Tongue (tissue), 2 donors: ENCODE measurements around the gene U2SURP. TPM values are rescaled to one million over a fixed set of nuclear protein-coding genes. Genes with fewer than 3 reads are reported as not detected.
A peak's percentile ranks its signal among the peaks of the same experiment; 100 is the strongest.
"Not testable (repeated sequence)": the region's sequence is repeated elsewhere in the genome, so short reads cannot be mapped to it uniquely, and the experiment has no call there.

Experiments used
- DNase-seq: peaks from one replicate; pipeline ENCODE4 v3.0.0-alpha.2; 2015
- total RNA-seq: library from RNA; depleted of rRNA; stranded (reverse); fragments of >200 nt; gene quantifications from one replicate; pipeline ENCODE4 v1.2.3, GENCODE V29; 2014

The U2SURP gene
- total RNA-seq, 1 donor from 2014 or later = 107 TPM

GRCh38 chr3:143014921-143015320 is 13.6 kb downstream of the U2SURP start:
- DNase-seq = no peak

DNA sequence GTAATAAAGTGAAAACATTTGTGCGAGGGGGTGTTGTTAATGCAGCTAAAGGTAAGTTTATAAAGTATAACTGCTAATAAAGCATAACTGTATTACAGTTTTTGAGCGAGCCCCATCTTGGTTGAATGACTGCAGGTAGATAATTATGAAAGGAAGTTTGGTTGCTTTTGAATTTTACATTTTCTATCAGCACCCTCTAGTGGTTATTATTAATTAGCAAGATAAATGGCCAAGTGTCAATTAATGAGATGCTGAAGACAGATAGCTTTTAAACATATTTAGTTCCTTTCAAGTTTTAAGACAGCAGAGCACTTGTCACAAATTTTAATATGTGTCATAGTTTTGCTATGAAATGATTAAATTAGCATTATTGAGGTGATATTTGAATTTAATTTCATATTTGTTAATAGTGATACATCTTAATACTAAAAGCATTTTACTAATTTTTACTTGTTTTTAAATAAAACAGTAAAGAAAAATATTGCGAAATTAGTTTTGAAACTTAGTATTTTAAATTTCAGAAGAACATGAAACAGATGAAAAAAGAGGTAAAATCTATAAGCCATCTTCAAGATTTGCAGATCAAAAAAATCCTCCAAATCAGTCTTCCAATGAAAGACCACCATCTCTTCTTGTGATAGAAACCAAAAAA is 15.1 kb downstream of the U2SURP start:
- peak; percentile 11 for DNase-seq

GRCh38 chr3:143024351-143024960 is 23.1 kb downstream of the U2SURP start:
- no peak for DNase-seq

- DNase-seq = no peak
Observed at GRCh38 chr3:143031327-143031726, 30.0 kb downstream of the U2SURP start.

DNA sequence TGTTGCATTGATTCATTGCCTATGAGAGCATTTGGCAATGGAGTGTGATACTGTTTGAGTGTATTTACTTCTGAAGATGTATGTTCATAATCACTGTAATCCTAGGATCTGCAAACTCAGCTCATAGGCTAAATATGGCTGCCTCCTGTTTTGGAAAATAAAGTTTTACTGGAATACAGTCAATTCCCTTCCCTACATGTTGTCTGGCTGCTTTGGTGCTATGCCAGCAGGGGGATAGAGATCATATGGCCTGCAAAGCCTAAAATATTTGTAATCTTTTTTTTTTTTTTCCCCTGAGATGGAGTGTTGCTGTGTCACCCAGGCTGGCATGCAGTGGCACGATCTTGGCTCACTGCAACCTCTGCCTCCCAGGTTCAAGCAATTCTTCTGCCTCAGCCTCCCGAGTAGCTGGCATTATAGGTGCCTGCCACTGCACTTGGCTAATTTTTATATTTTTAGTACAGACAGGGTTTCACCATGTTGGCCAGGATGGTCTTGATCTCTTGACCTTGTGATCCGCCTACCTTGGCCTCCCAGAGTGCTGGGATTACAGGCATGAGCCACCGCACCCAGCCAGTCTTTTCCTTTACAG is 30.5 kb downstream of the U2SURP start:
- not testable (repeated sequence) for DNase-seq

DNA sequence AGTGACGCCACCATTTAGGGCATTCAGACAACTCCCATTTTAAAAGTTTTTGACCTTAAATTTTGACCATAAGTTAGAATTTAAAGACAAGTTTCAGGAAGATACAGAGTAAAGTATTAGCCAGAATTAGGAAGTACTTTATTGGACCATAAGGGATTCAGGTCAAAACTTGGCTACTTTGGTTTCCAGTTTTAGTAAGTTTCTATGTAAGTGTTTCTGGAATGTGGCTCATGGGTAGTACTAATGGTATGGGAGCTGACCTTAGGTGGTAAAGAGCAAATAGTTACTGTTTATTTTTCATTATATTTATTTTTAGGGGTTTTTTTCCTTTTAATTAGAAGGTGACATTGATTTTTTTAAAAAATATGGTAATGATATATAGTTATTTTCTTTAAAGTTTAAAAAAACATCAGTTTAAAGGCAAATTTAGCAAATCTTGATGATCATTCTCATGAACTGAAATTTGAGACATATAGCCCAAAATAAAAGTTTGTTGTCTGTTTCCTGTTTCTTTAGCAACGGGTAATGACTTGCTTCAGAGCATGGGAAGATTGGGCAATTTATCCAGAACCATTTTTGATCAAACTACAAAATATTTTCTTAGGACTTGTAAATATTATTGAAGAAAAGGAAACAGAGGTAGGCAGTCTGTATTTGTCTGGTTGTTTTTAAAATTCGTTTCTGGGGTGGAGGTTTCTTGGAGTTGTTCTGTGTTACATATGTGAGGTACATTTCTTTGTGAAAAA is 34.3 kb downstream of the U2SURP start:
- no peak for DNase-seq

DNA sequence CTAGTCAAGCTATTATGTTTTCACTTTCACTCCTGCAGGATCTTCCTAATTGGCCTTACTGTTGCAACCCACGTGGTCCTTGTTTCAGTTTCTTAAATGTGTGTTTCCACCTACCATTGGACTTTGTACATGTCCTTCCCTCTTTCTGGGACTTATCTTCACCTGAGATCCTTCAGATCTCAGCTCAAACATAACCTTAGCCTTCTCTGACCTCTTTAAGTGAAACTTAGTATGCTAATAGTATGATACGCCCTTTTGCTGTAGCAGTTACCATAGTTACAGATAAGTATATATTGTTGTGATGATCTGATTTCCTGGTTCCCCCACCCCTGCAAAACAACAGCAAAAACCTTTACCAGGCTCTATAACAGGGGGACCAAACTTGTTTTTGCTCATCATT is 35.2 kb downstream of the U2SURP start:
- DNase-seq = no peak

DNA sequence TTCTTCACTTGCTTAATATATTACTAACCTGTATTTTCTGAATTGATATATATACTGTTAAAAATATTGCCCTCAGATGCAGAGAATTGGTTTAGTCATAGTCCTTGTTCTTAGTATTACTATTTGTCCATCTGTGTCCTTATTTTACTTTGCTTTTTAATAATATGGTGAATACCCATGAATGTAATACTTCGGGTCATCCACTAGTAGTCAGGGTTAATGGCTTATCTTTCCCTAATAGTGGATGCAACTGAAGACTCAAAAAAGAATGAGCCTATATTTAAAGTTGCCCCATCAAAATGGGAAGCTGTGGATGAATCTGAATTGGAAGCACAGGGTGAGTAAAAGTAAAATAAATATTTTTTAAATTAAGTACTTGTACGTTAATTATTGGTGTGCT is 36.5 kb downstream of the U2SURP start:
- DNase-seq = no peak

GRCh38 chr3:143040261-143040879 is 39.0 kb downstream of the U2SURP start:
- peak; percentile 17 for DNase-seq

GRCh38 chr3:143041903-143042302 is 40.5 kb downstream of the U2SURP start:
- no peak for DNase-seq

DNA sequence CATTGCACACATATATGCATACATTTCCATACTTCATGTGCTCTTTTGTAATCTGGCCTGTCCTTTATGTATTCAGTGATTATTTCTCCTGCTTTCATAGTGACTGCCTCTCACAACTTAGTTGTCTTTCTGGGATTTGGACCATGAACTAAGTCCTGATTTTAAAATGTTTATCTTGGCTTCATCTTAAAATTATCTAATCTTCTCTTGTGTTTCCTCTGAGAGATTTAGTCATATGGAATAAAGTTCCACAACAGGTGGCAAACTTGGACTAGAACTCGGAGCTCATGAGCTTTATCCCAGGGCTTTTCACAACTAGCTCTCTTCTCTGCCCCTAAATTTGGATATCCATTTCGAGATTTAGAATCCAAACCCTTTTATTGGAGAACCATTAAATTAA is 44.3 kb downstream of the U2SURP start:
- DNase-seq = no peak

DNA sequence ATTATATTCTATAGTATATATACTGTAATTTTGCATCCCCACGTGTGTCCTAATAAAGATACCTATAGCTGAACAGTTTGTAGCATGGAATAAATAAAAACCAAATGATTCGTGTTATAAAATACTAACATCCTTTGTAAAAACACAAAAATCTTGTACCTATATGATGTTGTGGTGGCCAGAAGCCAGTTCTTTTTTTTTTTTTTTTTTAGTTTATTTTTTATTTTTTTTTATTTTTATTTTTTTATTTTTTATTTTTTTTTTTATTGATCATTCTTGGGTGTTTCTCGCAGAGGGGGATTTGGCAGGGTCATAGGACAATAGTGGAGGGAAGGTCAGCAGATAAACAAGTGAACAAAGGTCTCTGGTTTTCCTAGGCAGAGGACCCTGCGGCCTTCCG is 44.7 kb downstream of the U2SURP start:
- DNase-seq = not testable (repeated sequence)

- no peak for DNase-seq
Observed at GRCh38 chr3:143054011-143054410, 52.6 kb downstream of the U2SURP start.

GRCh38 chr3:143056372-143056771 is 55.0 kb downstream of the U2SURP start:
- DNase-seq = no peak

DNA sequence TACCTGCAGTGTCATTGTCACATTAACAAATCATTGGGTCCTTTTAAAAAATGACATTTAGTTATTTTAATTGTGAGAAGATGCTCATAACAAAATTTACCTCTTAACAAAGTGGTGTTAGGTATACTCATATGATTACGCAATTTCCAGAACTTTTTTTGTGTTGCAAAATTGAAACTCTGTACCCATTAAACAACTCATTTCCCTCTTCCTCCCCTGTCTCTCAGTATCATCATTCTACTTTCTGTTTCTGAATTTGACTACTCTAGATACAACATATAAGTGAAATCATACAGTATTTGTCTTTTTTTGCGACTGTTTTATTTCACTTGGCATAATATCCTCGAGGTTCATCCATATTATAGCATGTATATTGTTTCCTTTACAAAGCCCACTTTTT is 59.5 kb downstream of the U2SURP start:
- no peak for DNase-seq

DNA sequence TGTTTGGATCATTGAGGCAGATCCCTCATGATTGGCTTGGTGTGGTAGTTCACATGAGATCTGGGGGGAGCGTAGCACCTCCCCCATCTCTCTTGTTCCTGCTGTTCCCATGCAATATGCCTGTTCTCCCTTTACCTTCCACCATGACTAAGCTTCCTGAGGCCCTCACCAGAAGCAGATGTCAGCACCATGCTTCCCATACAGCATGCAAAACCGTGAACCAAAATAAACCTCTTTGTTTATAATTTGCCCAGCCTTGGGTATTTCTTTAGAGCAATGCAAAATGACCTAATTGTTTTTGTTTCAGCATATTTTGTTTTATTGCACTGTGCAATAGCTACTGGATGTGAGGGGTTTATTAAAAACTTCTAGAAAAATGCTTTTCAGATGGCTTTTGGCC is 61.6 kb downstream of the U2SURP start:
- no peak for DNase-seq

DNA sequence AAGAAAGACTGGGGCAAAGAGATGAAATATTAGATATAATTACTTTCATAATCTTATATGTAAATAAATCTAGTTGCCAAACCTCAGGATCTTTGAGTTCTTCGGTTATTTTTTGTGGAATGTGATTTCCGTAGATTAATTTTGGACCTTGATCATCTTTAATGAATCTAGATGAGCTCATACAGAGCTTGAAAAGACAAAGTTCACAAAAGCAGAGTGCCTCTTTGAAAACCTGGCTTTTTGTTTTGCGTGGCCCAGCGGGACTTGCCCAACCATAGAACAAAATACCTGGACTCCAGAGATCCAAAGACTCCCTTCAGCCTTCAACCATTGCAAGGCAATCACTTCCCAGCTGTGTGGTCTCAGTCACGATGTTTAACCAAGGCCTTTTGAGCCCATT is 63.4 kb downstream of the U2SURP start:
- no peak for DNase-seq

GRCh38 chr3:143065364-143065763 is 64.0 kb downstream of the U2SURP start:
- no peak for DNase-seq

- DNase-seq = no peak
Observed at GRCh38 chr3:143066033-143066432, 64.7 kb downstream of the U2SURP start.

DNA sequence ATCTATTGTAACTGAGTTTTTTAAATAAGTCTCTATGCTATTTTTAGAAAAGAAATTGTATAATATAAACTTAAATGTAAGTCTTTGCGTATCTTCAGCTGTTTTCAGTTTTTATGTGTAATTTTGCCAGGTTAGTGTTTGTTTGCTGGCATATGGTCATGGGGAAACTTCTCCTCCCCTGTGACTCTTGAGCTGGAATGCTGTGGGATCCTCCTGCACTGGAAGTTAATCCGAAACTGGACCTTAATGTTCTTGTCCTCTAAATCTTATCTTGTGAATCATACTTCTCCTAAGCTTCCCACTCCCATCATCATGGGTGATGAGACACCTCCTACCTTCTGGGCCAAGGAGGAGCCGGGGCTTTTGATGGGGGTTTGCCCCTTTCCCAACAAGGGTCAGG is 65.8 kb downstream of the U2SURP start:
- no peak for DNase-seq

DNA sequence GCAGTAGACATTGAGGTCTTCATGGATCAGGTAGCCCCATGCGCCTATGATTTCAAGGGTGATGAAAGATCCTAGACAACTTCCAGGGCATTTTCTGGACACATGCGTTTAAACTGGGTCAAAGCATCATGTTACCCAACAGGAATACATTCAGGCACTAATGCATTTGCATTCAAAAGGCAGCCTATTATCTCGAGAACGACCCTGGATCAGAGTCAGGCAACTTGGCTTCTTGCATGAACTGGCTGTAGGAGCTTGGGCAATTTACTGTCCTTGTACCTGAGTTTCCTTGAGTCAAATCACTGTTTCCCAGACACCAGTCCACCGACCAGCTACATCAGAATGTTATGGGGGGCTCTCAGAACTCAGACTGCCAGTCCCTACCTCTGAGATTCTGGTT is 66.7 kb downstream of the U2SURP start:
- no peak for DNase-seq

DNA sequence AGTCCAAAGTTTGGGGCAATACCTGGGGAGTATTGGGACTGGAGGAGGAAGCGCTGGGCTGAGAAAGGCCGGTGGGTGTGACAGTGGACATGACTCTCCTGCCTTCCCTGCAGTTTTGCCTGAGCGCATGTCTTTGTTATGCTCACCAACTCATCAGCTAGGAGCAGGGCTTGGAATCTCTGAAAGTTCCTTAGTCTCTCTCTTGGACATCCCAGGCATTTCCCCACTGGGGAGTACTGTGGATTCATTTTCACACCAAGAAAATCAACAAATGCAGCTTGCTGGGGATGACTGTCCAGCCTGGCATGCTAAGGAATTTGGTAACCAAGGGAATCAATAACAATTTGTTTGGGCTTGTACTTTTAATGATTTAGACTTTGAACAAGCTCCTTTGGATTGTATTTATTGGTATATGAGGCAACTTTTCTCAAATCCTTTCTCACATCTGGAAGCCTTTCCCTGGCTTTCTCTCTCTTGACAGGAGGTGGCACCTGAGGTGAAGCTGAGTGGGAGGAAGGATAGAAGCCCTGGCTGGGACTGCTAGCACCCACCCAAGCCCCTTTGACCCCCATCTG is 69.7 kb downstream of the U2SURP start:
- no peak for DNase-seq
